Activated naive CD4-positive, alpha-beta T cell treated with anti-CD3 and anti-CD28 coated beads, Interleukin-2, amount 50 U/mL, for 72 hours (primary cell): ENCODE results near the gene DLGAP4. TPM values are rescaled to one million over a fixed set of nuclear protein-coding genes. Genes with fewer than 3 reads are reported as not detected.

ENCODE experiments used
- ATAC-seq, 2 donors: fragments of 150-1000 bp; cut with Tn5 transposase; 2 replicates each; pipeline ENCODE4 v1.10.0; 2021; ENCODE audit warnings: mild to moderate bottlenecking in 2 of 2, moderate library complexity in 2 of 2
- DNase-seq, 2 donors: peaks; one replicate each; pipeline ENCODE4 v3.0.0; 2021 to 2022; ENCODE audit warnings: low spot score in 2 of 2
- H3K27ac Mint-ChIP-seq, 2 donors: one replicate each; pipeline ENCODE4 v1.8.0; 2022; ENCODE audit warnings: mild to moderate bottlenecking in 2 of 2, mixed read lengths in 2 of 2
- H3K36me3 Mint-ChIP-seq, 2 donors: one replicate each; pipeline ENCODE4 v1.8.0; 2022; ENCODE audit warnings: mixed read lengths in 2 of 2
- H3K9me3 Mint-ChIP-seq, 2 donors: one replicate each; pipeline ENCODE4 v1.8.0; 2022; ENCODE audit warnings: mixed read lengths in 2 of 2
- total RNA-seq, 2 donors: library from RNA; stranded (reverse); gene quantifications; one replicate each; pipeline ENCODE4 v1.2.3, GENCODE V29; 2022

DLGAP4 gene
- total RNA-seq, 2 donors from 2014 or later = 29.7 to 40.2 TPM

DNA sequence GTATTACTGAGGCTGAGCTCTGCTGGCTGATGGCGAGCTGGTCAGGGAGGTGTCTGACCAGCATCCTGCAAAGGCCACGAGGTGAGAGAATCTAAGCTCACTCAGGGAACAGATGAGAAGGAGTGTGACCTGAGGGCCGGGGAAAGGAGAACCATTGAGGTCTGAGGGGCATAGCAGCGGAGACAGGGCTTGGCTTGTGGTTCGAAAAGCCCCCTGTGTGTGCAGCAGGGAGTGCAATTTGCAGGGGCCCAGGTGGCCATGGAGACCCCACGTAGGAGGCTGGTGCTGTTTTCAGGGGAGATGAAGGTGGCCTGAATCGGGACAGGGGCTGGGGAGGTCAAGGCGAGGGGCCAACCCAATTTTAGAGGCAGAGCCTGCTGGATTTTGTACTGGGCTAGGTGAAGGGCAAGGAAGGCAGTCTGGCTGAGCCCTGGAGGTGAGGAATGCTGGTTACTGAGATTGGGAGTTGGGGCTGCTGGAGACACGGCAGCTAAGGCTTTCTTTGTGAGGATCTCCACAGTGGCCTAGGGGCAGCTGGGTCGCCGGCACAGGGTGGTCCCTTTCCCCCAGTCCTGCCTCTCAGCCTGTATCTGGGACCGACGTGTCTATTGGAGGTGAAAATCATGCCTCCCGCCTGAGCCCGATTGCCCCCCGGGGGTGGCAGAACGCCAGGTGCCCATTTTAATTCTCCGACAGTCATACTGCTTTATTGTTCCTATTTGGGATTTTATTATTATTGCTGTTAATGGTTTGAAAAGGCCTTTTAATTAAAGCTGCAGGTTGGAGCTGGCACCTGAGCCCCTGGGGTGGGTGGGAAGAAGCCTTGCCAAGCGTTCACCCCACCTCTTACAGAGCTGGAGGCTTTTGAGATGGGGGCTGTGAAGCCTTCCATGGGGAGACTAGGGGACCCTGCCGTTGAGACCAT lies 28.4 kb downstream of the DLGAP4 start:
- ATAC-seq = no peak
- H3K36me3 Mint-ChIP-seq = no peaks in the 10 kb centered on the region
- H3K27ac Mint-ChIP-seq = peak overlapping the region in 1 of 2 donors; percentile 7

GRCh38 chr20:36335206-36335870 lies 29.2 kb downstream of the DLGAP4 start:
- no peaks in the 10 kb centered on the region for H3K36me3 Mint-ChIP-seq
- H3K27ac Mint-ChIP-seq = no peak overlapping the region
- no peaks in the 10 kb centered on the region for H3K9me3 Mint-ChIP-seq
- DNase-seq (no peak), ATAC-seq (no peak)

More for the DNA sequence above, 28.4 kb downstream of the DLGAP4 start:
- DNase-seq = no peak
- H3K9me3 Mint-ChIP-seq = no peaks in the 10 kb centered on the region

- Mint-ChIP-seq H3K9me3 (no peaks in the 10 kb centered on the region), H3K36me3 (no peaks in the 10 kb centered on the region), H3K27ac (no peak overlapping the region)
- ATAC-seq (no peak), DNase-seq (no peak)
These were observed 30.1 kb downstream of the DLGAP4 start for GRCh38 chr20:36336204-36336603.

- no peaks in the 10 kb centered on the region for H3K36me3 Mint-ChIP-seq
- DNase-seq (no peak), ATAC-seq (no peak)
- H3K27ac Mint-ChIP-seq = no peak overlapping the region
- no peaks in the 10 kb centered on the region for H3K9me3 Mint-ChIP-seq
These were observed 31.0 kb downstream of the DLGAP4 start for GRCh38 chr20:36336954-36337704.

DNA sequence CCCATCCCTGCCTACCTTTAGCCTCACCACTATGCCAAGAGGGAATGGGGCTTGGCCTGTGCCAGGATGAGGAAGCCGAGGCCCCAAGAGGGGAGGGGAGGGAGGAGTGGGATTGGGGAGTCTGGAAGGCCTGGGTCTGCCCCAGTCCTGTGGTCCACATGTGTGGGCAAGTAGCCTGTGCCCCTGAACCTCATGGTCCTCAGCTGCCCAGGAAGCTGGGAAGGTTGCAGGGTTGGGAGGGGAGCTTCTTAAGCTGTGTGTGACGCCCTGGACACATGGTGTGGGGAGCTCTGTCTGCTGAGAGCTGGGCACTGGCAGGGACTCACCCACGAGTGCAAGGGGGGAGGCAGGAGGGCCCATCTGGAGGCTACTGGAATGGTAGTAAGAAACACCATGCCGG lies 31.7 kb downstream of the DLGAP4 start:
- Mint-ChIP-seq H3K9me3 (no peaks in the 10 kb centered on the region), H3K27ac (no peak overlapping the region), H3K36me3 (no peaks in the 10 kb centered on the region)
- ATAC-seq (no peak), DNase-seq (no peak)

DNA sequence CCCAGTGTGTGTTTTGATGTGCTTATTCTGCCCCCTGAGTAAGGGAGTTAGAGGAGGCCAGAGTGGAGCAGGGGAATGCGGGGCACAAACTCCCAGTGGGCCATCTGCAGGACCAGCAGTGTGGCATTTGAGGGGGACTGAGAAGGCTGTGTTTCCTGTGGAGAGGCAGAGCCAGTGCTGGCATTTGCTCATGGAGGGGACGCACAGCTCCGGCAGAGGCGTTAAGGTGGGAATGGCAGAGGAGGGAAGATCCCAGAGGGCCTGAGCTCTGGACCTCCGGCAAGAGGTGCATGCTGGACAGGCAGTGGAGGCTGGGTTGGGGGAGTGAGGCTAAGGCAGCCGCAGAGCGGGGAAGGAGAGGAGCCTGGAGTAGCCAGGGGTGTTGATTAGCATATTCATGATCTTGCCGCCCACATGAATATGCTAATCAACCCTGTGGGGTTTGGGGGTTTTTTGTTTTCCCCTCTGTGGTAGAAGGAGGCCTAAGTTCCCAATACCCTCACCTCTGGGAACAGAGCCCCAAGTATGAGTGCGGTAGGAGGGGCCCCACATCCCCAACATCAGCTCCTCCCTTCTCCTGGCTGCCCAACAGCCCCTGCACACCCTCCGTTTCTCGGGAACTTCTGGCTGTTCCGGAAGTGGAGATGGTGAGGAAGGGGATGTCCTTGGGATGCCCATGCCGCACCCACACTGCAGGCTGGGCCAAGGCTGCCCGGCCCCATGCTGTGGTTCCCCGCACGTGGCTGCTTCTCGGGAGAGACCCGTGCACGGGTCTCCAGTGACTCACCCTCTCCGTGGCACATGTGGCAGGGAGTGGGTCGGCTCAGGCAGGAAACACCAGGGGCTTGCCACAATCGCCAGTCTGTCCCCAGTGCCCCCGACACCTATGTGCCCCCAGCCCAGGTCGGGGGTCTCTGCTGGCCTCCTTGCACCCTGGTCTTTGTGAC lies 33.8 kb downstream of the DLGAP4 start:
- H3K27ac Mint-ChIP-seq = no peak overlapping the region
- H3K36me3 Mint-ChIP-seq = no peaks in the 10 kb centered on the region
- ATAC-seq (peak in 1 of 2 donors; percentile 86), DNase-seq (peak in 1 of 2 donors; percentile 64)
- H3K9me3 Mint-ChIP-seq = no peaks in the 10 kb centered on the region

- DNase-seq (no peak), ATAC-seq (peak in 1 of 2 donors; percentile 52)
- H3K36me3 Mint-ChIP-seq = no peaks in the 10 kb centered on the region
These were observed 34.5 kb downstream of the DLGAP4 start for GRCh38 chr20:36340593-36340990.

GRCh38 chr20:36341331-36342020 lies 35.3 kb downstream of the DLGAP4 start:
- no peak for ATAC-seq
- no peak for DNase-seq
- Mint-ChIP-seq H3K27ac (no peak overlapping the region), H3K36me3 (no peaks in the 10 kb centered on the region), H3K9me3 (no peaks in the 10 kb centered on the region)

More at GRCh38 chr20:36340593-36340990, 34.5 kb downstream of the DLGAP4 start:
- Mint-ChIP-seq H3K9me3 (no peaks in the 10 kb centered on the region), H3K27ac (no peak overlapping the region)

DNA sequence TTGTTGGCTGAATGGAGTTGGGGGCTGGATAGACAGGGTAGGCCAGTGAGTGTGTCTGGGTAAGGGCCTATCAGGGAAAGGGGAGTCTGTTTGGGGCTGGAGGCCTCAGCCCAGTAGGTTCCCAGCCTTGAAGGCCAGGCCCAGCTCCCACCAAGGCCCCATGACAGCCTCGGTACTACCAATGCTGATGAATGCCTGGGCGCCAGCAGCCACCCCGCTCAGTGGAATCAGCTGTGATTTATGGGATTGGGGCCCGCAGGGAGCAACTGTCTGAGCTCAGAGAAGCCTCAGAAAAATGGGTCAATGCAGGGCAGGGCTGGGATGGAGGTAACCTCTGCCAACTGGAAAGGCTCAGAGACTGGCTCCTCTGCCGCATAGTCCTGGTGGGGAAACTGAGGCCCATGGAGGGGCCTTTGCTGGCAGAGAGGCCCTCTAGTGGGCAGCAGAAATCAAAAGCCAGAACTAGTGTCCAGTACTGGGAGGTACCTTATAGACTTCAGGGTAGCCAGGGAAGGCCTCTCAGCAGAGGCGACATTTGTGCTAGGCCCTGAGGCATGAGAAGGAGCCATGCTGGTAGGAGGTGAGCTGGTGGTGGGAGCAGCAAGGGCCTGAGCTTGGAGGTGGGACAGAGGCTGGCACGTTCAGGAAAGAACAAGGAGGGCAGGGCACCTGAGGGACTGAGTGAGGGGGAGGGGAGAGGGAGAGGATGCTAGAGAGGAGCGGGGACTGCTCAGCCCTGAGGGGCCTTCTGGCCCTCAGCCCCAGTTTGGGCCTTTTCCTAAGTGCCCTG lies 36.4 kb downstream of the DLGAP4 start:
- Mint-ChIP-seq H3K27ac (no peak overlapping the region), H3K36me3 (no peaks in the 10 kb centered on the region), H3K9me3 (no peaks in the 10 kb centered on the region)
- DNase-seq (no peak), ATAC-seq (no peak)

GRCh38 chr20:36343641-36344040 lies 37.5 kb downstream of the DLGAP4 start:
- Mint-ChIP-seq H3K36me3 (no peaks in the 10 kb centered on the region), H3K27ac (no peak overlapping the region), H3K9me3 (no peaks in the 10 kb centered on the region)
- no peak for DNase-seq
- no peak for ATAC-seq

- peak in 1 of 2 donors; percentile 47 for DNase-seq
- no peak for ATAC-seq
- Mint-ChIP-seq H3K9me3 (no peaks in the 10 kb centered on the region), H3K36me3 (no peaks in the 10 kb centered on the region), H3K27ac (no peak overlapping the region)
These were observed 38.5 kb downstream of the DLGAP4 start for GRCh38 chr20:36344517-36345132.

- DNase-seq (no peak), ATAC-seq (no peak)
- no peak overlapping the region for H3K27ac Mint-ChIP-seq
- no peaks in the 10 kb centered on the region for H3K9me3 Mint-ChIP-seq
- no peaks in the 10 kb centered on the region for H3K36me3 Mint-ChIP-seq
These were observed 40.1 kb downstream of the DLGAP4 start for GRCh38 chr20:36346256-36346655.

DNA sequence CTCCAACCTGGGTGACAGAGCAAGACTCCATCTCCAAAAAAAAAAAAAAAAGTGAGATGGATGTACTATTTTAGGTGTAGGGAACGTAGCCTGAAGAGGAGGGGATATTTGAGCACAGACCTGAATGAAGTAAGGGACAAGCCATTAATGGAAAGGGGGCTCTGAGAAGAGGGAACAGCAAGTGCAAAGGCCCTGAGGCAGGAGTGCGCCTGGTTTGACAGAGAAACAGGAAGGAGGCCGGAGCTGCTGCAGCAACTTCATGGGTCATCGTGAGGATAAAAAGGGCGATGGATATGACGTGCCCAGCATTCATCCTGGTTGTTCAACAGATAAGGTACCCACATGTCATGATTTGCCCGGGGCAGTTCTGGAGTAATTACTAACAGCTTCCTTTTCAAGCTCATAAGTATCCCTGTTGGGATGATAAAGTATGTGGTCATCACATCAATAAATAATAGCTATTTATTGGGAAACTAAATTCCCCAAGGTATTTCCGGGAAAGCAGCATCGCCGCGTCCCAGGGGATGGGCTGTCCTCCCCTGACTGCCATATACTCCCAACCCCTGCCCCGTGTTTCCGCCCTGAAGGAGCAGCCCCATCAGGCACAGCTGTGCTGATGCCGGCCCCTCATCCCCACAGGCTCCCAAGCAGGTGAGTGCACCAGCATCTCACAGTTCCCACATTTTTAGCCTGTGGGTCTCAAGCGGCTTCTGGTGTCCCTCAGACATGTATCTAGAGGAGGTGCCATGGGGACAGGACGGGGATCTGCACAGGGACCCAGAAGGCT lies 43.4 kb downstream of the DLGAP4 start:
- no peak for DNase-seq
- no peak for ATAC-seq
- Mint-ChIP-seq H3K27ac (no peak overlapping the region), H3K9me3 (no peaks in the 10 kb centered on the region), H3K36me3 (no peaks in the 10 kb centered on the region)

DNA sequence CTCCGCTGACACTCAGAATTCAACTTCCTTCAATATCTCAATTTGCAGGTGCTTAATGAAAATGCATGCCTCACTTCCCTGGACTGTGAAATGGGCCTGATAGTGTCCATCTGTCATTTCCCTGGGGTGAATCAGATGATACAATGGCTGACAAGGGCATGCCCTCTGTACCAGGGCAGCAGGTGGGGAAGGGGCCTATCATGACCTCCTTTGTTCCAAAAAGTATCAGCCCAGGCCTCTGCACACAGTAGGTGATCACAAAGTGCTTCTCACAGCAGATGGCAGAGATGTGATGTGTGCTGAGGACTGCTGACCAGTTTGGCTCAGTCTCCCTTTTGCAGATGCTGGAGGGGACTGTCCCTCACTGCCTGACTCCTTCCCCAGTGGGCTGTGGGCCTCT lies 44.3 kb downstream of the DLGAP4 start:
- H3K27ac Mint-ChIP-seq = no peak overlapping the region
- ATAC-seq = no peak
- no peaks in the 10 kb centered on the region for H3K9me3 Mint-ChIP-seq
- H3K36me3 Mint-ChIP-seq = no peaks in the 10 kb centered on the region
- no peak for DNase-seq
